ENCODE measurements around the gene CNTN4. TPM values are rescaled to one million over a fixed set of nuclear protein-coding genes. Genes with fewer than 3 reads are reported as not detected.

The CNTN4 gene
- polyA plus RNA-seq, 1 experiment = not detected

- POLR2A ChIA-PET = no interaction called here
- CTCF ChIA-PET = no interaction called here
- no peak overlapping the region for H3K4me3 ChIP-seq (ENCODE audit: low read depth, low read length)
These were observed 838.4 kb downstream of the CNTN4 start for GRCh38 chr3:2937055-2937454.

GRCh38 chr3:2937592-2937991 lies 838.9 kb downstream of the CNTN4 start:
- ChIA-PET POLR2A (no interaction called here), CTCF (no interaction called here)
- no peak for DNase-seq (ENCODE audit: low read depth)
- H3K36me3 ChIP-seq (ENCODE audit: control insufficient read depth, insufficient read depth, low read length) = no peaks in the 10 kb centered on the region
- H3K27me3 ChIP-seq (ENCODE audit: control insufficient read depth, insufficient read depth, low read length) = no peaks in the 10 kb centered on the region
- no peak for TF ChIP-seq CTCF (IDR thresholded peaks at IDR 0.05; ENCODE audit: insufficient read depth, low read depth, low read length)
- no peak overlapping the region for H3K4me3 ChIP-seq (ENCODE audit: low read depth, low read length)

More at GRCh38 chr3:2937055-2937454, 838.4 kb downstream of the CNTN4 start:
- no peak for DNase-seq (ENCODE audit: low read depth)
- H3K27me3 ChIP-seq (ENCODE audit: control insufficient read depth, insufficient read depth, low read length) = no peaks in the 10 kb centered on the region
- TF ChIP-seq CTCF (IDR thresholded peaks at IDR 0.05; ENCODE audit: insufficient read depth, low read depth, low read length) = no peak
- no peaks in the 10 kb centered on the region for H3K36me3 ChIP-seq (ENCODE audit: control insufficient read depth, insufficient read depth, low read length)

- Histone ChIP-seq H3K4me3 (ENCODE audit: low read depth, low read length) (no peak overlapping the region), H3K36me3 (ENCODE audit: control insufficient read depth, insufficient read depth, low read length) (no peaks in the 10 kb centered on the region), H3K27me3 (ENCODE audit: control insufficient read depth, insufficient read depth, low read length) (no peaks in the 10 kb centered on the region)
- POLR2A ChIA-PET = no interaction called here
- DNase-seq (ENCODE audit: low read depth) = no peak
- no peak for TF ChIP-seq CTCF (IDR thresholded peaks at IDR 0.05; ENCODE audit: insufficient read depth, low read depth, low read length)
- CTCF ChIA-PET = no interaction called here
These were observed 840.0 kb downstream of the CNTN4 start for GRCh38 chr3:2938711-2939110.

- Histone ChIP-seq H3K4me3 (ENCODE audit: low read depth, low read length) (no peak overlapping the region), H3K27me3 (ENCODE audit: control insufficient read depth, insufficient read depth, low read length) (no peaks in the 10 kb centered on the region), H3K36me3 (ENCODE audit: control insufficient read depth, insufficient read depth, low read length) (no peaks in the 10 kb centered on the region)
- ChIA-PET POLR2A (no interaction called here), CTCF (no interaction called here)
- no peak for TF ChIP-seq CTCF (IDR thresholded peaks at IDR 0.05; ENCODE audit: insufficient read depth, low read depth, low read length)
- DNase-seq (ENCODE audit: low read depth) = no peak
These were observed 841.4 kb downstream of the CNTN4 start for GRCh38 chr3:2940062-2940461.

GRCh38 chr3:2944628-2945027 lies 846.0 kb downstream of the CNTN4 start:
- Histone ChIP-seq H3K27me3 (ENCODE audit: control insufficient read depth, insufficient read depth, low read length) (no peaks in the 10 kb centered on the region), H3K4me3 (ENCODE audit: low read depth, low read length) (no peak overlapping the region), H3K36me3 (ENCODE audit: control insufficient read depth, insufficient read depth, low read length) (no peaks in the 10 kb centered on the region)
- POLR2A ChIA-PET = no interaction called here
- no peak for DNase-seq (ENCODE audit: low read depth)
- CTCF ChIA-PET = no interaction called here
- TF ChIP-seq CTCF (IDR thresholded peaks at IDR 0.05; ENCODE audit: insufficient read depth, low read depth, low read length) = no peak

All from BJ (cell line).